Astrocyte (in vitro differentiated cells and primary cell): ENCODE data around the gene CDKAL1. TPM values are rescaled to one million over a fixed set of nuclear protein-coding genes. Genes with fewer than 3 reads are reported as not detected.

ENCODE experiments used
- DNase-seq: peaks from one replicate; pipeline ENCODE4 v3.0.0-alpha.2; 2010; ENCODE audit warnings: low read depth
- FAIRE-seq: peaks from 2 replicates; lab custom pipeline; 2011; peaks lifted over from hg19 to GRCh38; lab: Jason Lieb, UNC
- H2AFZ ChIP-seq: 2 replicates; pipeline ENCODE4 v1.6.0; 2012; ENCODE audit warnings: low read depth, low read length, inconsistent platforms
- H3K27ac ChIP-seq: 2 replicates; pipeline ENCODE4 v1.5.1; 2011; ENCODE audit warnings: low read depth, low read length, inconsistent platforms
- H3K27me3 ChIP-seq: 2 replicates; pipeline ENCODE4 v1.6.0; 2011; ENCODE audit warnings: low read length, inconsistent platforms; ENCODE audit not compliant: insufficient read depth
- H3K36me3 ChIP-seq: 2 replicates; pipeline ENCODE4 v1.5.1; 2011; ENCODE audit warnings: low read length, inconsistent platforms; ENCODE audit not compliant: insufficient read depth
- H3K4me1 ChIP-seq: 2 replicates; pipeline ENCODE4 v1.5.1; 2011; ENCODE audit warnings: low read length, inconsistent platforms; ENCODE audit not compliant: insufficient read depth
- H3K4me2 ChIP-seq: 2 replicates; pipeline ENCODE4 v1.6.0; 2012; ENCODE audit warnings: low read length, inconsistent platforms
- H3K4me3 ChIP-seq: 2 replicates; pipeline ENCODE4 v1.5.1; 2011; ENCODE audit warnings: low read depth, mild to moderate bottlenecking, low read length, inconsistent platforms; ENCODE audit not compliant: insufficient read depth
- H3K79me2 ChIP-seq: 2 replicates; pipeline ENCODE4 v1.6.0; 2012; ENCODE audit warnings: mild to moderate bottlenecking, low read length, inconsistent platforms; ENCODE audit not compliant: insufficient read depth
- H3K9ac ChIP-seq: 2 replicates; pipeline ENCODE4 v1.6.0; 2012; ENCODE audit warnings: mild to moderate bottlenecking, low read length, inconsistent platforms
- H3K9me3 ChIP-seq: 2 replicates; pipeline ENCODE4 v1.5.1; 2012; ENCODE audit warnings: low read depth, mild to moderate bottlenecking, low read length, inconsistent platforms; ENCODE audit not compliant: insufficient read depth
- H4K20me1 ChIP-seq: 2 replicates; pipeline ENCODE4 v1.6.0; 2012; ENCODE audit warnings: low read length, inconsistent platforms; ENCODE audit not compliant: insufficient read depth
- H3K27ac Mint-ChIP-seq: one replicate; pipeline ENCODE4 v1.8.0; 2021; ENCODE audit warnings: mild to moderate bottlenecking, mixed read lengths; ENCODE audit not compliant: unreplicated experiment
- H3K27me3 Mint-ChIP-seq: one replicate; pipeline ENCODE4 v1.8.0; 2021; ENCODE audit warnings: low read depth, mixed read lengths; ENCODE audit not compliant: unreplicated experiment
- H3K36me3 Mint-ChIP-seq: one replicate; pipeline ENCODE4 v1.8.0; 2021; ENCODE audit warnings: low read depth, mixed read lengths; ENCODE audit not compliant: unreplicated experiment
- H3K4me1 Mint-ChIP-seq: one replicate; pipeline ENCODE4 v1.8.0; 2021; ENCODE audit warnings: low read depth, mixed read lengths; ENCODE audit not compliant: unreplicated experiment
- H3K4me3 Mint-ChIP-seq: one replicate; pipeline ENCODE4 v1.8.0; 2021; ENCODE audit warnings: mild to moderate bottlenecking, moderate library complexity, mixed read lengths; ENCODE audit not compliant: unreplicated experiment
- H3K9me3 Mint-ChIP-seq: one replicate; pipeline ENCODE4 v1.8.0; 2021; ENCODE audit warnings: mild to moderate bottlenecking, mixed read lengths; ENCODE audit not compliant: unreplicated experiment
- EZH2 ChIP-seq: IDR thresholded peaks from 2 replicates; pipeline ENCODE4 v1.6.1; 2012; ENCODE audit warnings: mild to moderate bottlenecking, low read length, inconsistent platforms; ENCODE audit not compliant: insufficient read depth
- total RNA-seq: library from RNA; stranded (reverse); gene quantifications from 2 replicates; pipeline ENCODE4 v1.2.1, GENCODE V29; 2021
- TF ChIP-seq, protein P1 (sequence below): IDR thresholded peaks from 2 replicates; pipeline ENCODE4 v1.5.1; 2011; ENCODE audit warnings: low read depth, mild to moderate bottlenecking, inconsistent platforms, low read length, moderate library complexity; ENCODE audit not compliant: insufficient read depth

CDKAL1 gene
- total RNA-seq, 1 donor from 2014 or later = 13.7 TPM

DNA sequence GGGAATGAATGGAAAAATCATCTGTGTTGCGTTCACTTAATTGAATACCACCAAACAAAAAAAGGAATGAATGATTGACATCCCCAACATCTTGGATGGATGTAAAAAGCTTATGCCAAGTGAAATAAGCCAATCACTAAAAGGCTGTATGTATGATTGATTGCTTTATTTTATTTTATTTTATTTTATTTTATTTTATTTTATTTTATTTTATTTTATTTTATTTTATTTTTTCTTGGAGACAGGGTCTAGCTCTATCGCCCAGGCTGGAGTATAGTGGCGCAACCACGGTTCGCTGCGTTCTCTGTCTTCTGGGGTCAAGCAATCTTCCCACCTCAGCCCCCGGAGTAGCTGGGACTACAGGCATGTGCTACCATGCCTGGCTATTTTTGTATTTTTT is 263.3 kb downstream of the CDKAL1 start:
- Histone ChIP-seq H3K9ac (no peak overlapping the region), H3K36me3 (no peaks in the 10 kb centered on the region), H3K4me1 (no peaks in the 10 kb centered on the region), H3K4me2 (no peak overlapping the region), H3K27me3 (no peaks in the 10 kb centered on the region), H3K27ac (no peak overlapping the region), H3K9me3 (no peaks in the 10 kb centered on the region), H4K20me1 (no peaks in the 10 kb centered on the region), H3K79me2 (no peaks in the 10 kb centered on the region), H2AFZ (no peak overlapping the region), H3K4me3 (no peak overlapping the region)
- Mint-ChIP-seq H3K27ac (no peak overlapping the region), H3K36me3 (no peaks in the 10 kb centered on the region), H3K27me3 (no peaks in the 10 kb centered on the region), H3K4me1 (peaks cover 2% of the 10 kb centered on the region), H3K4me3 (no peak overlapping the region), H3K9me3 (no peaks in the 10 kb centered on the region)
- DNase-seq (no peak), FAIRE-seq (no peak)
- TF ChIP-seq, protein P1, sequence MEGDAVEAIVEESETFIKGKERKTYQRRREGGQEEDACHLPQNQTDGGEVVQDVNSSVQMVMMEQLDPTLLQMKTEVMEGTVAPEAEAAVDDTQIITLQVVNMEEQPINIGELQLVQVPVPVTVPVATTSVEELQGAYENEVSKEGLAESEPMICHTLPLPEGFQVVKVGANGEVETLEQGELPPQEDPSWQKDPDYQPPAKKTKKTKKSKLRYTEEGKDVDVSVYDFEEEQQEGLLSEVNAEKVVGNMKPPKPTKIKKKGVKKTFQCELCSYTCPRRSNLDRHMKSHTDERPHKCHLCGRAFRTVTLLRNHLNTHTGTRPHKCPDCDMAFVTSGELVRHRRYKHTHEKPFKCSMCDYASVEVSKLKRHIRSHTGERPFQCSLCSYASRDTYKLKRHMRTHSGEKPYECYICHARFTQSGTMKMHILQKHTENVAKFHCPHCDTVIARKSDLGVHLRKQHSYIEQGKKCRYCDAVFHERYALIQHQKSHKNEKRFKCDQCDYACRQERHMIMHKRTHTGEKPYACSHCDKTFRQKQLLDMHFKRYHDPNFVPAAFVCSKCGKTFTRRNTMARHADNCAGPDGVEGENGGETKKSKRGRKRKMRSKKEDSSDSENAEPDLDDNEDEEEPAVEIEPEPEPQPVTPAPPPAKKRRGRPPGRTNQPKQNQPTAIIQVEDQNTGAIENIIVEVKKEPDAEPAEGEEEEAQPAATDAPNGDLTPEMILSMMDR = no peak
- no peak for TF ChIP-seq EZH2

DNA sequence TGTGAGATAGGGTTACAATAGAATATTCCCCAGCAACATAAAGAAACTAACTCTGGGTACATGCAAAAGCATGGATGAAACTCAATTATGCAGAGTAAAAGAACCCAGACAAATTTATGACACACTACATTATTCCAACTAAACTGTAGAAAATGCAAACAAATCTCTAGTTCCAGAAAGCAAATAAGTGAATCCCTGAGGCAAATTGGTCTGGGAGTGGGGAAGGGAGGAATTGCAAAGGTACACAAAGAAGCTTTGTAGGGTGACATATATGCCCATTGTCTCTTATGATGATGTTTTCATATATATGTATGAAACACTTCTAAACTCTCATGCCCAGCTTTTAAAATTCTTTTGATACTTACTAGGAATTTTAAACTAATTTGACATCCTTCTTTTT is 266.0 kb downstream of the CDKAL1 start:
- Histone ChIP-seq H3K9ac (no peak overlapping the region), H4K20me1 (no peaks in the 10 kb centered on the region), H3K9me3 (no peaks in the 10 kb centered on the region), H3K27ac (no peak overlapping the region), H3K36me3 (no peaks in the 10 kb centered on the region), H3K27me3 (no peaks in the 10 kb centered on the region), H2AFZ (no peak overlapping the region), H3K4me3 (no peak overlapping the region), H3K4me1 (peaks cover 8% of the 10 kb centered on the region), H3K79me2 (no peaks in the 10 kb centered on the region), H3K4me2 (no peak overlapping the region)
- no peaks in the 10 kb centered on the region for H3K9me3 Mint-ChIP-seq
- no peaks in the 10 kb centered on the region for H3K36me3 Mint-ChIP-seq
- FAIRE-seq = no peak
- no peak for TF ChIP-seq EZH2
- TF ChIP-seq, protein P1 = no peak
- H3K4me1 Mint-ChIP-seq = peaks cover 16% of the 10 kb centered on the region
- no peaks in the 10 kb centered on the region for H3K27me3 Mint-ChIP-seq
- DNase-seq = no peak
- H3K27ac Mint-ChIP-seq = no peak overlapping the region
- H3K4me3 Mint-ChIP-seq = no peak overlapping the region

DNA sequence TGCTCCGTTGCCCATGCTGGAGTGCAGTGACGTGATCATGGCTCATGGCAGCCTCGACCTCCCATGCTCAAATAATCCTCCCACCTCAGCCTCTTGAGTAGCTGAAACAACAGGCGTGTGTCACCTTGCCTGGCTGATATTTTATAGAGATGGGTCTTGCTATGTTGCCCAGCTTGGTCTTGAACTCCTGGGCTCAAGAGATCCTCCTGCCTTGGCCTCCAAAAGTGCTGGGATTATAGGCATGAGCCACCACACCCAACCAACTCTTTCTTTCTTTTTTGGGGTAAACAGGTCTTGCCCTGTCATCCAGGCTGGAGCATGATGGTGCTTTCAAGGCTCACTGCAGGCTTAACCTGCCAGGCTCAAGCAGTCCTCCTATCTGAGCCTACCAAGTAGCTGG is 266.4 kb downstream of the CDKAL1 start:
- Mint-ChIP-seq H3K36me3 (no peaks in the 10 kb centered on the region), H3K27ac (no peak overlapping the region), H3K27me3 (no peaks in the 10 kb centered on the region), H3K4me3 (no peak overlapping the region), H3K4me1 (peaks cover 19% of the 10 kb centered on the region), H3K9me3 (peaks cover 2% of the 10 kb centered on the region)
- no peak for FAIRE-seq
- Histone ChIP-seq H3K9me3 (no peaks in the 10 kb centered on the region), H3K27me3 (no peaks in the 10 kb centered on the region), H3K4me2 (no peak overlapping the region), H3K27ac (no peak overlapping the region), H3K4me3 (no peak overlapping the region), H3K36me3 (no peaks in the 10 kb centered on the region), H3K9ac (no peak overlapping the region), H3K79me2 (no peaks in the 10 kb centered on the region), H3K4me1 (peaks cover 8% of the 10 kb centered on the region), H2AFZ (no peak overlapping the region), H4K20me1 (no peaks in the 10 kb centered on the region)
- DNase-seq = no peak
- TF ChIP-seq EZH2 = no peak
- TF ChIP-seq, protein P1 = no peak
